Neural progenitor cell (in vitro differentiated cells): ENCODE measurements around the gene ANKRD53.
A peak's percentile ranks its signal among the peaks of the same experiment; 100 is the strongest.

Experiments
- EZH2 ChIP-seq: fragments of 200-600 bp; sonication (generic); IDR thresholded peaks from 2 replicates; pipeline ENCODE4 v1.6.1; 2017; ENCODE audit warnings: antibody characterized with exemption, mild to moderate bottlenecking, moderate library complexity
- EZH2phosphoT487 ChIP-seq: fragments of 200-600 bp; sonication (generic); IDR thresholded peaks from 2 replicates; pipeline ENCODE4 v1.6.1; 2017; ENCODE audit warnings: antibody characterized with exemption
- TF ChIP-seq, protein P1 (sequence below): fragments of 200-600 bp; sonication (generic); IDR thresholded peaks from 2 replicates; pipeline ENCODE4 v1.5.1; 2017; ENCODE audit warnings: antibody characterized with exemption, mild to moderate bottlenecking

DNA sequence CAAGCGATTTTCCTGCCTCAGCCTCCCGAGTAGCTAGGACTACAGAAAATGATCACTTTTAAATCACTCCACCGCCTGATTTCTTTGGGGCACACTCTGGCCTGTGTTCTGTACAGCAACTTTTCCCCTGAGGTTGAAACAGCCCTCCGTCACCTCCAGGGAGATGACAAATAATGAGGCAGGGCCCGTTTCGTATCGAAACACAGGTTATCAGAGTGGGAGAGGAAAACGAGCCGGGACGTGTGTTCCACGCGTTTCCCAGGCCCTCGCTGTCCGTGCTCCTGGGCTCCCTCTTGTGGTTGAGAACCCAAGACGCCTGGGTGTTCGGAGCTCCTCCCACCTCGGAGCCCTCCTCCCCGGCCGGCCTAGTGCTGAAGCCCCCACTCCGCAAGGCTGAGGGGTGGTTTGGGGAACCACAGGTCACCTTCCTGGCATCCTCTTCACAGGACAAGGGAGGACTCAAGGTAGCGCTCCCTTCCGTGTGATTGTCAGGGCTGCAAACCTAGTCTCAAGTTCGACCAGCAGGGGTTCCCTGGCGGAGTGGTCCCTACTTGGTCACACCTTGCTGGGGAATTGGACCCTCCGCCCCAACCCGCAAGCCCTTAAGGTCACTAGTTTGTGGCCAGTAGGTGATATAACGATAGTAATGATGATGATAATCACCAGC, 30.0 kb upstream of the ANKRD53 start:
- TF ChIP-seq, protein P1, sequence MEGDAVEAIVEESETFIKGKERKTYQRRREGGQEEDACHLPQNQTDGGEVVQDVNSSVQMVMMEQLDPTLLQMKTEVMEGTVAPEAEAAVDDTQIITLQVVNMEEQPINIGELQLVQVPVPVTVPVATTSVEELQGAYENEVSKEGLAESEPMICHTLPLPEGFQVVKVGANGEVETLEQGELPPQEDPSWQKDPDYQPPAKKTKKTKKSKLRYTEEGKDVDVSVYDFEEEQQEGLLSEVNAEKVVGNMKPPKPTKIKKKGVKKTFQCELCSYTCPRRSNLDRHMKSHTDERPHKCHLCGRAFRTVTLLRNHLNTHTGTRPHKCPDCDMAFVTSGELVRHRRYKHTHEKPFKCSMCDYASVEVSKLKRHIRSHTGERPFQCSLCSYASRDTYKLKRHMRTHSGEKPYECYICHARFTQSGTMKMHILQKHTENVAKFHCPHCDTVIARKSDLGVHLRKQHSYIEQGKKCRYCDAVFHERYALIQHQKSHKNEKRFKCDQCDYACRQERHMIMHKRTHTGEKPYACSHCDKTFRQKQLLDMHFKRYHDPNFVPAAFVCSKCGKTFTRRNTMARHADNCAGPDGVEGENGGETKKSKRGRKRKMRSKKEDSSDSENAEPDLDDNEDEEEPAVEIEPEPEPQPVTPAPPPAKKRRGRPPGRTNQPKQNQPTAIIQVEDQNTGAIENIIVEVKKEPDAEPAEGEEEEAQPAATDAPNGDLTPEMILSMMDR, result peak; percentile 86
- no peak for TF ChIP-seq EZH2phosphoT487
- TF ChIP-seq EZH2, result peak; percentile 69
